ENCODE data around the gene MYL12B. TPM values are rescaled to one million over a fixed set of nuclear protein-coding genes. Genes with fewer than 3 reads are reported as not detected.

Gene MYL12B
- total and polyA plus RNA-seq, 2 donors (not counting 3 experiments of a cell fraction or from before 2014, with no cell fraction given): 634 to 724 TPM

- Histone ChIP-seq H2AFZ (ENCODE audit: low read depth, low read length) (no peak overlapping the region), H3K36me3 (ENCODE audit: control insufficient read depth in 2 of 2, extremely low read depth in 1 of 2, insufficient read depth in 2 of 2, low read length in 2 of 2) (peaks cover 0 to under 1% of the 10 kb centered on the region in 2 experiments), H3K4me3 (replicated peaks in 1 of 3; ENCODE audit: insufficient read depth in 1 of 3, low read depth in 1 of 3, low read length in 3 of 3) (no peak overlapping the region), H3K4me2 (ENCODE audit: insufficient read depth, low read length) (peak overlapping the region; percentile 74), H3K79me2 (ENCODE audit: control insufficient read depth, insufficient read depth, low read length) (peaks cover 24% of the 10 kb centered on the region), H3K27me3 (ENCODE audit: control insufficient read depth in 2 of 2, insufficient read depth in 2 of 2, low read length in 2 of 2) (no peaks in the 10 kb centered on the region), H4K20me1 (replicated peaks; ENCODE audit: control insufficient read depth, extremely low read depth, insufficient read depth, low read length) (no peaks in the 10 kb centered on the region), H3K9me3 (replicated peaks; ENCODE audit: control insufficient read depth, insufficient read depth, low read length) (no peaks in the 10 kb centered on the region), H3K27ac (ENCODE audit: insufficient read depth, low read depth, low read length) (no peak overlapping the region), H3K9ac (replicated peaks; ENCODE audit: extremely low read depth, insufficient read depth, low read length) (no peak overlapping the region), H3K9me1 (replicated peaks; ENCODE audit: control insufficient read depth, extremely low read depth, insufficient read depth, low read length) (no peaks in the 10 kb centered on the region), H3K4me1 (ENCODE audit: control insufficient read depth, extremely low read depth, insufficient read depth, low read length) (peaks cover 17% of the 10 kb centered on the region)
- no TSS peak for BruUV-seq (replicated peaks)
- TF ChIP-seq GATA2 (IDR thresholded peaks at IDR 0.05; ENCODE audit: insufficient read depth, insufficient read length, low read depth, low read length): no peak
- TF ChIP-seq JUN (IDR thresholded peaks at IDR 0.05; ENCODE audit: borderline replicate concordance, insufficient read depth, insufficient read length, low read depth): no peak
- TF ChIP-seq CTCF (IDR thresholded peaks at IDR 0.05; ENCODE audit: extremely low read depth in 1 of 2, insufficient read depth in 1 of 2, low read depth in 1 of 2, low read length in 2 of 2): no peak
- no peak for TF ChIP-seq POLR2A (IDR thresholded peaks at IDR 0.05; ENCODE audit: low read depth, low read length)
- TF ChIP-seq FOS (IDR thresholded peaks at IDR 0.05; ENCODE audit: borderline replicate concordance, insufficient read depth, low read length): no peak
- no peak for TF ChIP-seq MAX (IDR thresholded peaks at IDR 0.05; ENCODE audit: insufficient read depth, insufficient read length)
- TF ChIP-seq EZH2 (IDR thresholded peaks at IDR 0.05; ENCODE audit: borderline replicate concordance, low read depth, low read length, severe bottlenecking): no peak
- no peak for TF ChIP-seq POLR2AphosphoS5 (IDR thresholded peaks at IDR 0.05; ENCODE audit: insufficient read depth, low read depth, low read length)
- TF ChIP-seq MYC (IDR thresholded peaks at IDR 0.05; ENCODE audit: low read depth, low read length): no peak
- POLR2A ChIA-PET: interaction anchor here (1.0 to 1.4 kb wide), 2 partner anchors 322 to 674 kb away, joined by 3 to 4 read pairs; partner anchors contain the start of genes METTL4 and NDC80
- no peak for FAIRE-seq
- DNase-seq (ENCODE audit: low read depth, low spot score): no peak
- dilution Hi-C loops (cut with MboI; ENCODE audit: extremely low pct_ligation_motif_present, low sequenced_read_pairs): no loop called here
- CTCF ChIA-PET: interaction anchor here (0.6 to 4.8 kb wide), 26 partner anchors 63 to 1659 kb away, joined by 3 to 54 read pairs (median 6); no protein-coding TSS in a partner anchor
- intact Hi-C loops (cut with micrococcal nuclease): loop anchor here (5.0 to 10.0 kb wide), 2 partner anchors 940 to 1658 kb away; no protein-coding TSS in a partner anchor
Measured at GRCh38 chr18:3245185-3245564, 16.8 kb upstream of the MYL12B start.

Measured in endothelial cell of umbilical vein (primary cell).